ENCODE data around the gene RABGAP1L.
"Not testable (repeated sequence)": the region's sequence is repeated elsewhere in the genome, so short reads cannot be mapped to it uniquely, and the experiment has no call there.

Gene RABGAP1L

GRCh38 chr1:174682419-174683008, 523.2 kb downstream of the RABGAP1L start:
- FAIRE-seq = no peak

- FAIRE-seq = no peak
Observed at GRCh38 chr1:174686213-174686612, 526.9 kb downstream of the RABGAP1L start.

GRCh38 chr1:174689524-174689923, 530.2 kb downstream of the RABGAP1L start:
- no peak for FAIRE-seq

GRCh38 chr1:174690266-174690665, 530.9 kb downstream of the RABGAP1L start:
- FAIRE-seq = peak; percentile 18

- no peak for FAIRE-seq
Observed at GRCh38 chr1:174692313-174692712, 533.0 kb downstream of the RABGAP1L start.

GRCh38 chr1:174693085-174693484, 533.8 kb downstream of the RABGAP1L start:
- FAIRE-seq = no peak

- FAIRE-seq = peak; percentile 49
Observed at GRCh38 chr1:174693539-174693938, 534.2 kb downstream of the RABGAP1L start.

GRCh38 chr1:174696026-174696821, 536.9 kb downstream of the RABGAP1L start:
- no peak for FAIRE-seq

GRCh38 chr1:174700314-174700713, 541.0 kb downstream of the RABGAP1L start:
- FAIRE-seq = no peak

- FAIRE-seq = no peak
Observed at GRCh38 chr1:174700775-174701174, 541.5 kb downstream of the RABGAP1L start.

GRCh38 chr1:174701565-174701964, 542.2 kb downstream of the RABGAP1L start:
- FAIRE-seq = no peak

- FAIRE-seq = no peak
Observed at GRCh38 chr1:174702011-174702410, 542.7 kb downstream of the RABGAP1L start.

- no peak for FAIRE-seq
Observed at GRCh38 chr1:174703309-174703708, 544.0 kb downstream of the RABGAP1L start.

- no peak for FAIRE-seq
Observed at GRCh38 chr1:174704300-174704699, 545.0 kb downstream of the RABGAP1L start.

- FAIRE-seq = no peak
Observed at GRCh38 chr1:174710868-174711845, 551.8 kb downstream of the RABGAP1L start.

- FAIRE-seq = not testable (repeated sequence)
Observed at GRCh38 chr1:174711848-174712247, 552.5 kb downstream of the RABGAP1L start.

- no peak for FAIRE-seq
Observed at GRCh38 chr1:174712541-174712940, 553.2 kb downstream of the RABGAP1L start.

GRCh38 chr1:174713796-174714195, 554.5 kb downstream of the RABGAP1L start:
- FAIRE-seq = no peak

GRCh38 chr1:174719194-174719593, 559.9 kb downstream of the RABGAP1L start:
- FAIRE-seq = no peak

GRCh38 chr1:174720618-174721017, 561.3 kb downstream of the RABGAP1L start:
- FAIRE-seq = no peak

GRCh38 chr1:174721246-174721645, 561.9 kb downstream of the RABGAP1L start:
- no peak for FAIRE-seq

GRCh38 chr1:174723816-174724215, 564.5 kb downstream of the RABGAP1L start:
- no peak for FAIRE-seq

- FAIRE-seq = no peak
Observed at GRCh38 chr1:174724219-174724618, 564.9 kb downstream of the RABGAP1L start.

Data from colon (tissue), 2 donors.